Stimulated activated CD8-positive, alpha-beta memory T cell treated with anti-CD3 and anti-CD28 coated beads, Interleukin-7, amount 100 ng/mL, for 1 hour (primary cell): ENCODE measurements around the gene ATG7.
"Not testable (repeated sequence)": the region's sequence is repeated elsewhere in the genome, so short reads cannot be mapped to it uniquely, and the experiment has no call there.

Experiments
- DNase-seq, 2 donors: peaks; one replicate each; pipeline ENCODE4 v3.0.0-alpha.2; 2020; ENCODE audit warnings: low read depth in 2 of 2

Gene ATG7

DNA sequence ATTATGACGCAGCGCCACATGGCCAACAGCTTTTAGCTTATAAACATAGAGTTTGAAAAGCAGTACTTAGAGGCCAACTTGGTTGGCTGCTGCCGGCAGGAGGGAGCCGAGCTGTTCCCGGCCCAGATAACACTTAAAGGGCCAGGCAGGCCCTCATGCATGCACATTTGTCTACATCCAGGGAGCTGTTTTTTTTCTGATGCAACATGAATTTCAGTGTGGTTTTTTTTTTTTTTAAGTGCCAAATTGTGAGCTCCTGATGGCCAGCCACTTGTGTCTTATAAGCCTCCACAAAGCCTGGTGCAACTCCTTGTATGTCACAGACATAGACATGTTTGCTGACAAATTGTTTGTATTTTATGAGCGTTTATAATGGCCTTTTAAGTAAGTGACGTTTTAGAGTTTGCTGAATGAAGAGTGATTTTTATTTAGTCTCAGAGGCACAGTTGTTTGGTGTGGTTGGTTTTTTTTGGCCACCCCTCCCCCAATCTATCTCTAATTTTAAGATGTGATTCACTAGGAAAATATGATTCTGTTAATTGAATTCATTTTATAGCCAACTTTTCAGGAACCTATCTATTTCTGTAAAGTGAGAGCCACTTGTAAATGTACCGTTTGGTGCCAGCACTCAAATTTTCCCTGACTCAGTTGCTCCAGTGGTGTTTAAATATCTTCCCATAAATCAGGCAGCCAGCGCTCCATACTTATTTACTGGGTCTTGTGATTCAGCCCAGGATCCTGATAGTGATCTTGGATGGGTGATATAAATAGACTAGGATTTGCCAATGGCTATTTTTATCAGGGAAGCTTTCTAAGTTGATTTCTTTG is 237.2 kb downstream of the ATG7 start:
- no peak for DNase-seq

DNA sequence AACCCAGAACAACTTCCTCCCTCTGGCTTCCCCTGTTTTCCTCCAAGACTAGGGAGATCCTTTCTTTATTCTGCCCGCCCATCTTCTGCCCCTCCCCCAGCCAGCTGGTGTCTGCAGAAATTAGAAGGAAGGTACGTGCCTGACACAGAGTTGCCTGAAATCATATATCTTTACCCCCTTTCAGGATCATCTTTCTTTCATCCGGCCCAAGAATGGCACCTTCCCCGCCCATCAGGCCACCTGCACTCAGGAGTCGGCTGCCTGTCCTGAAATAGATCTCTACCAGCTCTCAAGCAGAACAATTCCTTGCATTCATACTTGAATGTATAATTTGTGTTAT is 237.8 kb downstream of the ATG7 start:
- DNase-seq: no peak

DNA sequence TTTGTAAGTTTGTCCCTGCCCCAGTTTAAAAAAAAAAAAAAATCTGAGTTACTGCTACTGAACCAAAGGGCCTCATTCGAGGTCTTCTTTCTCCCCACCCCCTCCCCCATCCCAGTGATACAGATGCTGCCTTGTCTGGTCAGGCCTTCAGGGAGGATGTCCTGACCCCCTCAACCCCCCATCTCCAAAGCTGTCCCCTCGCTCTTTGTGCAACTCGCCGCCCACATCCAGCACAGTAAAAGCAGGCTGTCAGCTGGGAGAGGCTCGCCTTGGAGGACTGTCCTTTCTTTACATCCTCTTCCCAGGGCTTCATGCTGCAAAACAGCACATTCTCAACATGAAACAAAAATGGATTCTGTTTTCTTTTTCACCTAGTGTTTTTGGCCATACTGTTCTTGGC is 238.2 kb downstream of the ATG7 start:
- no peak for DNase-seq

DNA sequence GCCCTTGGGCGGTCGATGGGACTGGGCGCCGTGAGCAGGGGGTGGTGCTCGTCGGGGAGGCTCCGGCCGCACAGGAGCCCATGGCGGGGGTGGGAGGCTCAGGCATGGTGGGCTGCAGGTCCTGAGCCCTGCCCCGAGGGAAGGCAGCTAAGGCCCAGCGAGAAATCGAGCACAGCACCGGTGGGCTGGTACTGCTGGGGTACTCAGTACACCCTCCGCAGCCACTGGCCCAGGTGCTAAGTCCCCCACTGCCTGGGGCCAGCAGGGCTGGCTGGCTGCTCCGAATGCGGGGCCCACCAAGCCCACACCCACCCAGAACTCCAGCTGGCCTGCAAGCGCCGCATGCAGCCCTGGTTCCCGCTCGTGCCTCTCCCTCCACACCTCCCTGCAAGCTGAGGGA is 239.4 kb downstream of the ATG7 start:
- not testable (repeated sequence) for DNase-seq

DNA sequence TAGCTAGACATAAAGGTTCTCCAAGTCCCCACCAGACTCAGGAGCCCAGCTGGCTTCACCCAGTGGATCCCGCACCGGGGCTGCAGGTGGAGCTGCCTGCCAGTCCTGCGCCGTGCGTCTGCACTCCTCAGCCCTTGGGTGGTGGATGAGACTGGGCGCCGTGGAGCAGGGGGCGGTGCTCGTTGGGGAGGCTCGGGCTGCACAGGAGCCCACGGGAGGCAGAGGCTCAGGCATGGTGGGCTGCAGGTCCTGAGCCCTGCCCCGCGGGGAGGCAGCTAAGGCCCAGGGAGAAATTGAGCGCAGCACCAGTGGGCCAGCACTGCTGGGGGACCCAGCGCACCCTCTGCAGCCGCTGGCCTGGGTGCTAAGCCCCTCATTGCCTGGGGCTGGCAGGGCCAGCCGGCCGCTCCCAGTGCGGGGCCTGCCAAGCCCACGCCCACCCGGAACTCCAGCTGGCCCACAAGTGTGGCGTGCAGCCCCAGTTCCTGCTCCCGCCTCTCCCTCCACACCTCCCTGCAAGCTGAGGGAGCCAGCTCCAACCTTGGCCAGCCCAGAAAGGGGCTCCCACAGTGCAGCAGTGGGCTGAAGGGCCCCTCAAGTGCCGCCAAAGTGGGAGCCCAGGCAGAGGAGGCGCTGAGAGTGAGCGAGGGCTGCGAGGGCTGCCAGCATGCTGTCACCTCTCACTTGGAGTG is 241.1 kb downstream of the ATG7 start:
- not testable (repeated sequence) for DNase-seq

DNA sequence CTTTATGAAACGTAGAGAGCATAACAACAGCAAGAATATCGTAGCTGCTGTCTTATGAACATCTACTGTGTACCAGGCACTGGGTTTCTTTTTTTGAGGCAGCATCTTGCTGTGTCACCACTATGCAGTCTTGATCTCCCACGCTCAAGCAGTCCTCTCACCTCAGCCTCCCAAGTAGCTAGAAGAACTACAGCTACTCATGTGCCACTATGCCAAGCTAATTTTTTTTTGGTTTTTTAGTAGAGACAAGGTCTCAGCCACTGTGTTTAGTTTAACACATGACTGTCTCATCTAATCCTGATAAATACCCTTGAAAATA is 241.6 kb downstream of the ATG7 start:
- no peak for DNase-seq

DNA sequence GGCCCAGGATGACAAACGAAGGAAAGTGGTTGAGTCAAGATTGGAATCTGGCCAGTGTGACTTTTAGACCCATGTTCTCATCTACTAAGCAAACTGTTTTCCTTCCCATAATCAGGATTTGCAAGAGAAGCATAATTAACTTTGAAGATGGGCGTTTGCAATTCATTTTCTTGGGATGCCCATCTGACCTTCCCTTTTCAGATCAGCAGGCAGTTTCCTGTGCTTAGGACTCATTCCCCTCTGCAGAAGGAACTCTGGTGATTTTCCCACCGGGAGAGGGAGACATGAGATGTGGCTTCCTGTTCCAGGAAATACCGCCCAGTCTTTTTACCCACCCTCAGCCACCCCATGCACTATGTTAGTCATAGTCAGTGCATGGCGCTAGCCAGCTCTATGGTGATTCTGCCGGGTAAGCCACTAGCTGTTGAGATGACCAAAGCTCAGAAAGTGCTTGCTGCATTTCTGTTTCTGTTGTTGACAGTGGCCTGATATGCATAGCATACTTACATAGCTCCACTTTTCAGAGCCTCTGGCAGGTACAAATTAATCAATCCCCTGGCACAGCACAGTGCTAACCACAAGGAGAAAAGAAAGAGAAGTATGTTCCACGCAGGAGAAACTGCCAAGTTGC is 242.1 kb downstream of the ATG7 start:
- DNase-seq: no peak

DNA sequence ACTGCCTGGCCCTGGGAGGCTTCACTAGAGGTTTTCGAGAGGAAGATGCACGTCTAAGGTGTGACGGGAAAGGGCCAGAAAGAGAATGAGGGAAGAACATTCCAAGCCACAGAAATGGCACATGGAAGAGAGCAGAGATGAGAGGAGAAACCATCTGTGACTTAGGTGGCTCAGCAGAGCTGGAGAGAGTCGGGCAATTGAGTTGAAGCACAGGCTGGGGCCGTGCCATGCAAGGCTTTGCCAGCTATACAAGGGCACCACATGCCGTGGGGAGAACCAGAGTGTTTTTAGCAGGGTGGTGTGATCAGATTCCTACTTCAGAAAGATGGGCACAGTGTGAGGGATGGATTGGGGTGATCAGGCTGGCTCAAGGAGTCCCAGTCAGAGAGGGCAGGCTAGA is 245.4 kb downstream of the ATG7 start:
- no peak for DNase-seq

DNA sequence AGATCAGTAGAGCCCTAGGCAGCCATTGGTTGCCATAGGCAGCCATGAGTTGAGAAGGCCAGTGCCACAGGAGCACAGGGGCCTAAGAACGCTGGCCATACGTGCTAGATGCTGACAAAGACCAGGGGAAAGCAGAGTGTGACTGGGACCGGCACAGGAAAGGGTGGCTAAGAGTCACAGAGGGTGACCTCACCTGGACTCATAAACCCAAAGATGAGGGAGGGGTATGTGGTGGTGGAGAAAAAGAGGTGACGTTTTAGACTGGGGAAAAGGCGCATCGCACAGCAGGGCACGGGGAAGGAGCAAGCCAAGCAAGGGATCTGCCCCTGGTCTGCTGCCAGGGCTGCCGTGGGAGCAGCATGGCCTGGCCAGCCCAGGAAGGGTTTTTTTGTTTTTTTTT is 249.0 kb downstream of the ATG7 start:
- no peak for DNase-seq

DNA sequence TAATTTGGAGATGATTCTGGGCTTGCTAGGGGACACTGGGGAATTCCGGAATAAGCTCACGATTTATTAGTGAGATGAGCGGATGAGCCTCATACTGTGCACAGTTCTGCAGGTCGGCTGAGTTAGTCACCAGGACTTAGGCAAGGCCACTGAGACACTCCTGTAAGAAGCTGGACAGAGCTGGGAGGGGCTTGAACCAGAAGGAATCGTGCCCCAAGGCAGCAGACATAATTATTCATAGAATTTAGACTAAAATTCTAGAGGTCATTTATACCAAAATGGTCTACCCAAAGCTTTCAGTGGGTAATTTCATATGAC is 250.2 kb downstream of the ATG7 start:
- DNase-seq: no peak

DNA sequence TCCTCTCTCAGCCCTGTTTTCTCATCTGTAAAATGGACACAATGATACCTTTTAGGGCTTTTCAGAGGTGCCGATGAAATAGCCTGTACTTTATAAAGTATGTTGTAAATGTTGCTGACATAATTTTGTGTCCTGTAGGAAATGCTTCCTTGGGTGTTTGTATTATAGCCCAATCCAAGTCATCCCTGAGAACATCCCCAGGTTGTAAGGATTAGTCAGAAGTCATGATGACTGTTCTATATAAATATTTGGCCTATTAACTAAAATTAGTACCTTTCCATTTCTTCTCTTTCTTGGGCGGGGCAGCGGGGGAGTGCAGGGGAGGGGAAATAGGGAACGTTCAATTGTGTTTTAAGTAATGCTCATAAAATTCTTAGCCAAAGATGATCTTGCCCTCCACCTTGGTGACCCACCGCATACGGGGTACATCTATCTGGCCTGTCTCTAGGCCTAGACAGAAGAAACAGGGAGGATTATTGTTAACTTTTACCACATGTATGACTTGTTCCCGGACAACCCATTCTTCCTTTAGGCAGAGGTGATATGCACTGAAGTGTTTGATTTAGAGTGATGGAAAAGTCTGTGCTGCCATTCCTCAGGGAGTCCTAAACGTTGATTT is 250.9 kb downstream of the ATG7 start:
- no peak for DNase-seq

DNA sequence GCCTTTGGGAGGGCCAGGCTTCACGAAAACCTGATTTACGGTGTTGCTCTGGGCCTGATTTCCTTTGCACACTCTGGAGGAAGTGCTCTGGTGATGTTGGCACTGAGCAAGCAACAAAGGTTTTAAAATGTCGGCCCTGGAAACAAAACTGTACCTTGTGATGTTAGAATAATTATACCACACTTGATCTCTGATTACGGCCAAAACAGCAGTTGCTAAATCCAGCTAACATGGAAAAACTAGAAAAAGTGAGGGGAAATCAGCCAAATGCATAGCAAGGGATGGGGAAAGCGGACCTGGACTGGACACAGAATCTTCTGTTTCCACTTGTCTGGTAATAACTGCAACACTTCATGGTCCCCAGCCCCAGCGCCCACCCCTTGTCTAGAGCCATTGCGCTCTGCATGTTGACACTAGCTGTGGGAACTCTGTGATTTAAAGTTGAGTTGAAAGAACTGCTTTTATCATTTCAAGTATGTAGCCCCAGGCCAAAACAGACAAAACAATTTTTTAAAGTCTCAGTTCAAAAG is 251.4 kb downstream of the ATG7 start:
- no peak for DNase-seq

DNA sequence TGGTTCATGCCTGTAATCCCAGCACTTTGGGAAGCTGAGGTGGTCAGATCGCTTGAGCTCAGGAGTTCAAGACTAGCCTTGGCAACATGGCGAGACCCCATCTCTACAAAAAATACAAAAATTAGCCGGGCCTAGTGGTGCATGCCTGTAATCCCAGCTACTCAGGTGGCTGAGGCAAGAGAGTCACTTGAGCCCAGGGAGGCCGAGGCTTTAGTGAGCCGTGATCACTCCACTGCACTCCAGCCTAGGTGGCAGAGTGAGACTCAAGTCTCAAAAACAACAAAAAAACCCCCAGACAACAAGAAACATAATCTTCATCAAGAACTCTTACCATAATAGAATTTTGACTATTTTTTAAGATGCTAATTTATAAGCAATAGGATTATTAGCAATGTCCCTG is 253.9 kb downstream of the ATG7 start:
- not testable (repeated sequence) for DNase-seq

DNA sequence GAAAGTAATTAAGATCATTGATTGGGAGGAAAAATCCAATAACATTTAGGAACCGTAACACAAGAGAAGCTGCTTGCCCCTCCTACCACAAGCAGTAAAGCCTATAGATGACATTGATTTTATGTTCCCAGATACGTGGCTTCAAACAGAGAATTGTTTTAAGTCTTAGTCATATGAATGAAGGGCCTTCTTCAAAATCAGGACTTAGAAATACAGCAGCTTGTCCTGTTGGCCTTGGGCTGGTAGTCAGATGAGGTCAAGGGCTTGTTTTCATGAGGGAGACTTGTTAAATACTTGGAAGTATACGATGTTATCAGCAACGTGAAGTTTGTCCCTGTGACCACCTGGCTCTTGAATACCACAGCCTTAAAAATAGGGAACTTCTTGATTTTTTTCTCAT is 257.1 kb downstream of the ATG7 start:
- no peak for DNase-seq

DNA sequence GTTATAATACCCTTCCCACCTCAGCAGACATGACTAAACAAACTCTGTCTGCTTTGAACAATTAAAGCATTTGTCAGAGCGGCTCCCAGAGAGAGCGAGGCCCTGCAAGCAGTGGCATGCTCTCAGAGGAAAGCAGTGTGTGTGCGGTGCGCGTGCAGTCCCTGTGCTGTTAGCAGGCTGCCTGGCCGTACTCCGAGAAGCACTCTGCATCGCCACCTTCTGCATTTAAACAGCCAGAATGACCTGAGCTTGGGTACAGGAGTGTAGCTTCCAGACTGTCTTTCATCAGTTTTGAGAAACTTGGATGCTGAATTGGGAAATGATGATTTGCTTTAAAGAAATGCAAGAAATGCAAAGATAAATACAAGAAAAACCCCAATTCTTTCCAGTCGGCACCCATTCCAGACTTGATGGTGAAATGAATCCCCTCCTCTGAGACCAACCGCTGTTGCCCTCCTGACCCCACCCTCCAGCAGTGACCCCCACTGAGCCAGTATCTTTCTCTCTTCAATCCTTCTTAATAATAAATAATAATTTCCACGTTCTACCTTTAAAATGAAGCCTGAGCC is 258.0 kb downstream of the ATG7 start:
- DNase-seq: no peak

DNA sequence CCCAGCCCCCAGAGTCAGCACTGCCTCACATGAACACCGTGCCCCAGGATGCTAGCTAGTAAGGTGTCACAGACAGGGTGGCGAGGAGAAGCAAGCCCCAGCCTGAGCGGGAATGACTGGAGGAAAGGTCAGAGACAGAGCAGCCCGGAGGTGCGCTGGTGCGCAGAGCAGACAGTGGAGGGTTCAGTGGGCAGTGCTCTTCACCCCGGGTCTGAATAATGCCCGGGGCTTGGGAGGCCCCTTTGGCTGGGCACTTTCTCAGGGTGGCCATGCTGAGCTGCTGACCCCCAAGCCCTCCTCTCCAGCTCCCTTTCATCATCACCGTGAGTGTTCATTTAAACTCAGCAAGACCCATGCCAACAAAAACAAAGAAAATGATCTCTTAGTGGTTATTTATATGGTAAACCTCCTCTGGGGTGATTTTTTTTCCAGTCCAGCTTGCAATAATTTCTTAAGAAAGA is 260.8 kb downstream of the ATG7 start:
- DNase-seq: no peak

DNA sequence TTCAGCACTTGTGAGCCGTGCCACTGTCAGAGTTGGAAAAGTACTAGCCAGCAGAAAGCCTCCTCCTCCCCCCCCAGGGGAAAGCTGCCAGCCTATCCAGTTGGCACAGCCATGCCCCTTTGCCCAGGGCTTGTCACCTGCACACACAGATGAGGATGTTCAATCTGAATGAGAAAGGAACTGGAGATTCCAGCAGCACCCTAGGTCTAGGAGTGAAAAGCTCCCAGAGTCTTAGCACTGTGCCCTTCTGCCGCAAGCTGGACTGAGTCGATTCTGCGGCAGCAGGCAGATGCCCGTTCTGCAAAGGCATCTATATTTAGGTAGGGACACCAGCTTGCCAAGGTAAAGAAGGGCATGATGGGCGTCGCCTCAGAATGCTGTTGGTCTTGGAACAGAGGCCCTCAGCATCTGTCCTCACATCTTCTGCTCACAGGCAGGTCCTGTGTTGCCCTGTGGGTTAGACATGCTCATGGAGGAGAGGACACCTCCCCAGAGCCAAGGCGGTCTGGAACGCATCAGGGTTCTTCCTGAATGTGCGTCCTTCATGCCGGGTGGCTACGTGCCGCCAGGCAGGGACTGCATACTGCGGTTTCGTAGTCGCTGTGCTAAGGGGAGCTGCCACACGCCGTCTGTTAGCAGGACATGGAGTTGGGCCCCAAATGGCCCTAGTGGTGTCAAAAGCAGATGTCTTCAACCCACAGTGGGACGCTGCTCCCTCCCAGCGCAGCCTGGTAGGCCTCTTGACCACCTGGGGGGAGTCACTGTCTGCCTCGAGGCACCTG is 262.0 kb downstream of the ATG7 start:
- DNase-seq: no peak

DNA sequence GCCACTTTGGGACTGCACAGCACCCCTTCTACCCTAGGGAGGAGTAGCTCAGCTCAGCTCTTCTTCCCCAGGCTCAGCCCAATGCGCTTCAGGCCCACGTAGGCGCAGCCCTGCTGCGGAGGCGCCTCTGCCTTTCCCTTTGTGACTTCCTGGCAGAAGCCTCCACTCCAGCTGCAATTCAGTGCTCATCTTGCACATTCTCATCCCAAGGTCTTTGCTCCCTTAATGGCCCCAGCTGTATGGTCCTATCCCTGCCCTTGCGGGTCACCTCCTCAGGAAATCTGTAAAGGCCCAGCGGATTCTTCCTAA is 262.6 kb downstream of the ATG7 start:
- no peak for DNase-seq

DNA sequence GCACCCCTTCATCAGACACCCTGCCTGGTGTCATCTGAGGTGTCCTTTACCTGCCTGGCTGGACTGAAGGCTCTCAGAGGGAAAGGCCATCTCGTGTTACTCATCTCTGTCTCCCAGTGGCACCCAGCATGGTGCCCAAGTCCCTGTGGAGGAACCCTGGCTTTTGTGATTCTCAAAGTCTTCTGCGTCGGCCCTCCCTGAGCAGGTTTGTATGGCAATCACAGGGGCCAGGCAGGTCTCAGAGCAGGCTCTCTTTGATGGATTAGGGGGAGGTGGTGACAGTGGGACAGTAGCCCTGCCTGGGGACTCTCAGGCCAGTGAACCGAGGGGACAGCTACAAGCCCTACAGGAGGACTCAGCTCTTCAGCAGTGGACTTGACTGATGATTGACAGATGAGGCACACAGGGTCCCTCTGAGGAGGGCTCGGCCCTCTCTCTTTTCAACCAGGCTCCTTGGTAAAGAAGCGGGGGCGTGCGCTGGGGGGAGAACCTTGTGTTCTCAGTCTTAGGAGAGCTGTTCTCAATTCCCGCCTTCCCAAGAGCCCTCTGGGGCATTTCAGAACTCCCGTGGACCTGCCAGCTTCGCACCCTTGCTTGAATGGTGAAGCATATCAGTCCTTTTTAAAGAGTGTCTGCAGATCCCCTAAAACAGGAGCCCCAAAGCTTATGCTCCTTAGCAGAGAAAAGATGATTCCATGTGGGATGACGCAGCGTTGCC is 263.2 kb downstream of the ATG7 start:
- DNase-seq: no peak

DNA sequence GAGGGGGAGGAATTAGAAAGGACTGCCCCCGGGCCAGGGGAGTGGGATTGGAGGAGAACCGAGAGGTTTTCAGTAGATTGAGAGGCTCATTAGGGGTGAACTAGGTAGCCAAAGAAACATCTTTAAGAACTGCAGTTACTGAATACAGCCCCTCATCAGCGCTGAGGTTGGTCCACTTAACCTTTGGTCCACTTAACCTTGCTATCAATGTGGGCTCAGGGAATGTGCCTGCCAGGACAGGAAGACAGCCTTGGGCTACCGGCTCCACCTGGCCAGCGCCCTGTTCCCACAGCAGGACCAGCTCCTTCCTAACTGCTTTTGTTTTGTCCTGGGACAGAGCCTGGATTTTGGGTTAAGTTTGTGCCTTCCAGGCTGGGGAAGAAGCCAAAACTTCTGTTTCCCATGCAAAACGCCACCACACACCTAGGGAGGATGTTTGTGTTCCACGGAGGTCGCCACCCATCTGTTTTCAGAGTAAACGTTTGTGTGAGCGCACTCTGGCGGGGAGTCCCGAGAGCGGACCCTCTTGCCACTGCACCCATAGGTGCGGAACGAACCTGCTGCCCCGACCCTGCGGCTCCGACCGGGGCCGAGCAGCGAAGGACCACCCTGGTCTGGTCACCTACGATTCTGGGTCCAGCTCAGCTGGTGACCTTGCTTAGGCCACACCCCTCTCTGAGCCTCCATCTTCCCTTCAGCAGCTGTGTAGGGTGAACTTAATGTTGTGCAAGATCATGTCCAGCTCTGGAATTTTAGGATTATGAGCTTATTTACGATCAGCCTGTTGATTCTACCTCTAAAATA is 264.1 kb downstream of the ATG7 start:
- no peak for DNase-seq
